Large intestine (tissue), 3 donors: ENCODE results near the gene MADCAM1. TPM values are rescaled to one million over a fixed set of nuclear protein-coding genes. Genes with fewer than 3 reads are reported as not detected.
"Not testable (repeated sequence)": the region's sequence is repeated elsewhere in the genome, so short reads cannot be mapped to it uniquely, and the experiment has no call there.

Experiments
- DNase-seq, 2 donors: peaks; one replicate each; pipeline versions ENCODE4 v3.0.0 to v3.0.0-alpha.2; 2013
- H3K27ac ChIP-seq: one replicate; pipeline ENCODE4 v1.5.1; 2013; ENCODE audit warnings: low read length
- H3K27me3 ChIP-seq: 2 replicates; pipeline ENCODE4 v1.6.1; 2013; ENCODE audit warnings: low read length; ENCODE audit not compliant: control insufficient read depth, insufficient read depth
- H3K36me3 ChIP-seq: 2 replicates; pipeline ENCODE4 v1.6.1; 2013; ENCODE audit warnings: low read length; ENCODE audit not compliant: control insufficient read depth, insufficient read depth
- H3K4me1 ChIP-seq: one replicate; pipeline ENCODE4 v1.6.1; 2013; ENCODE audit warnings: low read length; ENCODE audit not compliant: control insufficient read depth, insufficient read depth
- H3K4me3 ChIP-seq: one replicate; pipeline ENCODE4 v1.5.1; 2013; ENCODE audit warnings: low read length
- H3K9me3 ChIP-seq: one replicate; pipeline ENCODE4 v1.6.1; 2013; ENCODE audit warnings: mild to moderate bottlenecking, low read depth, low read length, moderate library complexity; ENCODE audit not compliant: control insufficient read depth
- WGBS: methylation state at CpG from one replicate; pipeline ENCODE4 v1.1.5; 2013; ENCODE audit warnings: low lambda C conversion rate; ENCODE audit not compliant: insufficient coverage; 5-methylcytosine and 5-hydroxymethylcytosine counted together
- polyA plus RNA-seq: library from polyadenylated mRNA; unstranded; fragments of 120-200 nt; gene quantifications from one replicate; pipeline ENCODE4 v1.2.1, GENCODE V29; 2013

The MADCAM1 gene
- polyA plus RNA-seq, 1 donor, result 10.7 TPM

DNA sequence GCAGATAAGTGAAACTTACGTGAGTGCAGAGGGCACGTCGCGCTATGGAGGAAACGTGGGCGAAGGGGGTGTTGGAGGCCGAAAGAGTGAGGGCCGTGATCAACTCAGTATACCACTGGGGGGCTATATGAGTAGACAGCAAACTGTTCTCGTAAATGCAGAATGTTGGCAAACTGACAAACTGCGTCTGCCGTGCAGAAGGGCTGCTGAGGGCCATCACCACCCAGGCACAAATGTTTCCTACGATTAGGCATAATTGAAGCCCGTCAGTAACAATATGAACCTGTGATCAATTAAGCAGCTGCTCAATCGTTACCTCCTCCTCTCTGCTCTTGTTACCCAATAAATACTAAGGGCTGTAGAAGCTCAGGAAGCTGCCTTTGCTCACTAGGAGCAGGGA lies 17.3 kb upstream of the MADCAM1 start:
- WGBS, result no CpG with 5 or more reads among the region's 14 CpGs

DNA sequence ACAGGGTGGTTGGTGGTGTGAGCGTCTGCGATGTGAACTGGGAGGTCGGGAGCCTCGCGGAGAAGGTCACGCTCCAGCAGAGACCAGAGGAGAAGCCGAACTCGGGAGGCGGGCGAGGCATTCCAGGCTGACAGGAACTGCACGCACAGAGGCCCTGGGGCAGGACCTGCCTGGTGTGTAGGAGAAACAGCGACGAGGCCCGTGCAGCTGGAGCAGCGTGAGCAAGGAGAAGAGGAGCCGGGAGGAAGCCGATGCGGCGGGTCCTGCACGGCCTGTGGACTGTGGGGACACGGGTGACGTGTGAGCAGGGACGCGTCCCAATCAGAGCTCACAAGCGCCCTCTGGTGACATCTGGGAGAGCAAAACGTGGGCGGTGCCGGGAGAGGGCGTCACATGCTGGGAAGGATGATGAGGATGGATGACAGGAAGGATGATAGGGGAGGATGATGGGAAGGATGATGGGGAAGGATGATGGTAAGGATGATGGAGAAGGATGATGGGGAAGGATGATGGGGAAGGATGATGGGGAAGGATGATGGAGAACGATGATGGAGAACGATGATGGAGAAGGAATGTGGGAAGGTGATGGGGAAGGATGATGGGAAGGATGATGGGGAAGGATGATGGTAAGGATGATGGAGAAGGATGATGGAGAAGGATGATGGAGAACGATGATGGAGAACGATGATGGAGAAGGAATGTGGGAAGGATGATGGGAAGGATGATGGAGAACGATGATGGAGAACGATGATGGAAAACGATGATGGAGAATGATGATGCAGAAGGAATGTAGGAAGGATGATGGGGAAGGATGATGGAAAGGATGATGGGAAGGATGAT lies 16.1 kb upstream of the MADCAM1 start:
- Histone ChIP-seq H3K4me3 (no peak overlapping the region), H3K9me3 (peaks cover 2% of the 10 kb centered on the region), H3K27me3 (peaks cover 15% of the 10 kb centered on the region), H3K27ac (no peak overlapping the region), H3K4me1 (peaks cover under 1% of the 10 kb centered on the region), H3K36me3 (no peaks in the 10 kb centered on the region)
- peak; percentile 66 to 71 for DNase-seq
- 87% methylated on average over 6 of the region's 36 CpGs for WGBS

More for the DNA sequence above, 17.3 kb upstream of the MADCAM1 start:
- Histone ChIP-seq H3K4me3 (no peak overlapping the region), H3K9me3 (no peaks in the 10 kb centered on the region), H3K27ac (no peak overlapping the region), H3K4me1 (no peaks in the 10 kb centered on the region), H3K27me3 (peaks cover 5% of the 10 kb centered on the region), H3K36me3 (no peaks in the 10 kb centered on the region)
- no peak for DNase-seq

DNA sequence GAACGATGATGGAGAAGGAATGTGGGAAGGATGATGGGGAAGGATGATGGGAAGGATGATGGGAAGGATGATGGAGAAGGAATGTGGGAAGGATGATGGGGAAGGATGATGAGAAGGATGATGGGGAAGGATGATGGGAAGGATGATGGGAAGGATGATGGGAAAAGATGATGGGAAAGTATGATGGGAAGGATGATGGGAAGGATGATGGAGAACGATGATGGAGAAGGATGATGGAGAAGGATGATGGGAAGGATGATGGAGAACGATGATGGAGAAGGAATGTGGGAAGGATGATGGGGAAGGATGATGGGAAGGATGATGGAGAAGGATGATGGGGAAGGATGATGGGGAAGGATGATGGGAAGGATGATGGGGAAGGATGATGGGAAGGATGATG lies 15.2 kb upstream of the MADCAM1 start:
- not testable (repeated sequence) for H3K27ac ChIP-seq, H3K9me3 ChIP-seq, H3K4me1 ChIP-seq, H3K36me3 ChIP-seq, DNase-seq, H3K4me3 ChIP-seq
- H3K27me3 ChIP-seq, result peaks cover 23% of the 10 kb centered on the region
- WGBS, result 94% methylated on average over 3 of the region's 3 CpGs

DNA sequence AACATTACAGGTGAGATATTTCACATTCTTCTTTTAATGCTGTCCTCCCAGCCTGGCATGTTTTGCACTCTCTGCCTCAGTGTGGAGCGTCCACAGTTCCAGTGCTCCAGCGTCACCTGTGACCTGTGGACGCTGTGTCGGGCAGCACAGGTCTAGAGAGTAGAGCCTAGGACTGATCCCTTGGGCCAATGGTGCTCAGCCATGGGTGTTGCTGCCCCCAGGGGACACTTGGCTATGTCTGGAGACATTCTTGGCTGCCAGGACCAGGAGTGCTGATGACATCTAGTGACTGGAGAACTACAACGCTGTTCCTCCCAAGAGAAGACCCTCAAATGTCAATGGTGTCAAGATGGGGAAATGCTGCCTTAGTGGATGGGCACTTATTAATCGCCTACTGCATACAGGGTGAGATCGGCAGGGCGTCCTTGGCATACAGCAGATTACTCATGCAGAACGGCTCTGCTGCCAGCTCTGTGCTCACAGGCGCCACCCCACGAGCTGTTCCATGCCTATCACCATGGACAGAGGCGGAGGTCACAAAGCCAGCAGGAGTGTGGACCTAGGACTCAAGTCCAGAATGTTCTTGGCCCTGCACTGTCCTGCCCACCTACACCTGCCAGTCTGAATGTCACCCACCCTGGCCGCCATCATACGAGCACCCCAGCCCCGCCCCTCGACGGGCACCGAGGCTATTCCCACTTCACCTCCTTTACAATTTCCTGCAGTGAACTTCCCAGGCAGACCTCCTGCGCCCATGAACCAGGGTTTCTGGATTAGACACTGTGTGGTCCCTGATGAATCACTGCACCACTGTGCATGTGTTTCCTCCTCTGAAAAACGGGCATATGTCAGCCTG lies 13.9 kb upstream of the MADCAM1 start:
- 40% methylated on average over 1 of the region's 20 CpGs for WGBS
- H3K4me1 ChIP-seq, result peaks cover 9% of the 10 kb centered on the region
- no peak for DNase-seq
- peaks cover 26% of the 10 kb centered on the region for H3K27me3 ChIP-seq
- no peaks in the 10 kb centered on the region for H3K36me3 ChIP-seq
- no peak overlapping the region for H3K27ac ChIP-seq
- peaks cover 3% of the 10 kb centered on the region for H3K9me3 ChIP-seq
- no peak overlapping the region for H3K4me3 ChIP-seq

DNA sequence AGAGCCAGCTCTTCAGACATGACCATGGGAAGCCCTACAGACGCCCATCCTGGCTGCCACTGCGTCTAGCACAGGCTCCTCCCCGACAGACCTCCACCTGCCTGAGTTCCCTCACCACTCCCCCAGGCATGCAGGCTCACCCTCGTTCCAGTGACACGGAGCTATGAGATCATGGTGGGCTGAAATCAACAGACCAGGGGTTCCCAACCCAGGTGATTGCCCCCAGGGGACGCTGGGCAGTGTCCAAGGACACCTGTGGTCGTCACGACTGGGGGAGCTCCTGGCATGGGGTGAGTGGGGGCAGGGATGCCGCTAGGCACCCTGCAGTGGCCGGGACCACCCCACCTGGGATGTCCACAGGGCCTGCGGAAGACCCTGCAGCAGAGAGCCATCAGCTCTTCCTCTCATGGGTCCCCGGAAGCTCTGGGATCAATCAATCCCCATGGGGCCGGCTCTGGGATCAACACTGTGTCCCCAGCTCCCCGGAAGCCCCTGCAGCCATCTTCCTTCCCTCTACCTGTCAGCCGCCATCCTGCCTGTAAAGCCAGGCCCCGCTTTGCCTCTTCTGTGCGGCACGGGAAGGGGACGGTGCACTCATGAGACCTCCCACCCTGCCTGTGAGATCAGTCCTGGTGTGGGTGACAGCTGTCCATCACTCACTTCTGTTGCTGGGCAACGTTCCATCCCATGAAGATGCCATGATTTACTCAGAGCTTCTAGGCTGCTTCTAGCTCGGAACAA lies 12.8 kb upstream of the MADCAM1 start:
- no peak overlapping the region for H3K4me3 ChIP-seq
- H3K27ac ChIP-seq, result no peak overlapping the region
- DNase-seq, result no peak
- peaks cover 9% of the 10 kb centered on the region for H3K4me1 ChIP-seq
- H3K9me3 ChIP-seq, result peaks cover 3% of the 10 kb centered on the region
- peaks cover 23% of the 10 kb centered on the region for H3K27me3 ChIP-seq
- WGBS, result no CpG with 5 or more reads among the region's 21 CpGs
- H3K36me3 ChIP-seq, result no peaks in the 10 kb centered on the region

DNA sequence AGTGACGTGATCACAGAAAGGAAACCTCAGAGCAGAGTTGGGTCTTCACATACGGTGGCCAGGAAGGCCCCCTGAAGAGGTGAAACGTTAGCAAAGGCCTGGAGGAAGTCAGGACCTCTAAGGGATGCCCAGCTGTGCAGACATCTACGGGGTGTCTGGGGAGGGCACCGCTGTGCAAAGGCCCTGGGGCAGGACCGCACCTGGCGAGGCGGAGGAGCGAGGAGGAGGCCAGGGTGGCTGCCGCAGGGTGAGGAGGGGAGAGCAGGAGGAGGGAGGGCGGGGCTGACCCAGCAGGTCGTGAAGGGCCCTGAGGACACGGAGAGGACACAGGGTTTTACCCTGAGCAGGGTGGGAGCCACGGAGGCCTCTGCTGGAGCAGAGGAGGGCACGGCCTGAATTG lies 11.8 kb upstream of the MADCAM1 start:
- no CpG with 5 or more reads among the region's 15 CpGs for WGBS
- peaks cover 21% of the 10 kb centered on the region for H3K27me3 ChIP-seq
- DNase-seq, result no peak
- H3K27ac ChIP-seq, result no peak overlapping the region
- no peaks in the 10 kb centered on the region for H3K36me3 ChIP-seq
- peaks cover 9% of the 10 kb centered on the region for H3K4me1 ChIP-seq
- H3K9me3 ChIP-seq, result peaks cover 3% of the 10 kb centered on the region
- no peak overlapping the region for H3K4me3 ChIP-seq

DNA sequence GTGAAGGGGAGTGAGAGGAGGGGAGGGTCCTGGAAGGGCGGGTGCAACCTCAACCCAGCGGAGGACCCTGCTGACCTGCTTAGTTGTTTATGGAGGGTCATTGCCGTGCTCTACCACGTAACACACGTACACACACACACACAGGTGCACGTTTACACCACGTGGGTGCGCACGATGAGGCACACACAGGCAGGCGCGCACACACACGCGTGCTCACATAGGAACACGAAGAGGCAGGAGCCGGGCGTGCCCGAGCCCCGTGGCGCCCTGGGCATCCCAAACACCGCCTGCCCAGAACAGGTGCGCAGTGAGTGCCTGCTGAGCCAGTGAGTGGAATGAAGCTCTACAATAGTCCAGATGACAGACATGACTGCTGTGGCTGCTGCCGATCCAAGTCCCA lies 11.2 kb upstream of the MADCAM1 start:
- Histone ChIP-seq H3K4me1 (peaks cover 9% of the 10 kb centered on the region), H3K36me3 (no peaks in the 10 kb centered on the region), H3K27me3 (peaks cover 21% of the 10 kb centered on the region), H3K4me3 (no peak overlapping the region), H3K27ac (no peak overlapping the region), H3K9me3 (peaks cover 3% of the 10 kb centered on the region)
- no CpG with 5 or more reads among the region's 22 CpGs for WGBS
- no peak for DNase-seq

DNA sequence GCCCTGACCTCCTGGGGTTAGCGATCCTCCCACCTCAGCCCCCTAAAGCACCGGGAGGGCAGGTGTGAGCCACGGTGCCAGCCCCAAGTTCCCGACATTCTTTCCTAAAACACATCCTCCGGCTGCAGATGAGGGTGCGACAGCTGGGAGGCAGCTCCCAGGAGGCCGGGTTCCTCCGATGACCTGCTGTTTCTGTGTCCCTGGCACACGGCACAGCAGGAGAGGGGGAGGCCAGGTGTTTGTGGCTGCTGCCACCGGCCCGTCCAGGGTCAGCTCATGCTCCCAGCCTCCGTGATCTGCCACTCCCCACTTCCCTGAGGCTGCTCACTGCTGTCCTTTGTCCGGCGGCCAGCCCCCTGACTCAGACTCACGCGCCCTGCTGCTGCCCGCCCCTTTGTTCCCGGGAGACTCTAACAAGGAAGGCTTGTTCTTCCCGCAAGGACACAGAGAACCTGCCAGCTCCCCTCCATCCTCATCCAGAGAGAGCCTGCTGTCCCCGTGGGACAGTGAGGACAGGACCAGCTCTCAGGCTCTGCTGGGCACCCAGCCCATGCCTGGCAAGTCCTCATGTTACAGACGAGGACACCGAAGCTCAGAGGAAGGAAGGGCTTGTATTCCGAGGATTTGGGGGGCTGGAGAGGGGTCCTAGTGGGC lies 10.6 kb upstream of the MADCAM1 start:
- no peak overlapping the region for H3K27ac ChIP-seq

DNA sequence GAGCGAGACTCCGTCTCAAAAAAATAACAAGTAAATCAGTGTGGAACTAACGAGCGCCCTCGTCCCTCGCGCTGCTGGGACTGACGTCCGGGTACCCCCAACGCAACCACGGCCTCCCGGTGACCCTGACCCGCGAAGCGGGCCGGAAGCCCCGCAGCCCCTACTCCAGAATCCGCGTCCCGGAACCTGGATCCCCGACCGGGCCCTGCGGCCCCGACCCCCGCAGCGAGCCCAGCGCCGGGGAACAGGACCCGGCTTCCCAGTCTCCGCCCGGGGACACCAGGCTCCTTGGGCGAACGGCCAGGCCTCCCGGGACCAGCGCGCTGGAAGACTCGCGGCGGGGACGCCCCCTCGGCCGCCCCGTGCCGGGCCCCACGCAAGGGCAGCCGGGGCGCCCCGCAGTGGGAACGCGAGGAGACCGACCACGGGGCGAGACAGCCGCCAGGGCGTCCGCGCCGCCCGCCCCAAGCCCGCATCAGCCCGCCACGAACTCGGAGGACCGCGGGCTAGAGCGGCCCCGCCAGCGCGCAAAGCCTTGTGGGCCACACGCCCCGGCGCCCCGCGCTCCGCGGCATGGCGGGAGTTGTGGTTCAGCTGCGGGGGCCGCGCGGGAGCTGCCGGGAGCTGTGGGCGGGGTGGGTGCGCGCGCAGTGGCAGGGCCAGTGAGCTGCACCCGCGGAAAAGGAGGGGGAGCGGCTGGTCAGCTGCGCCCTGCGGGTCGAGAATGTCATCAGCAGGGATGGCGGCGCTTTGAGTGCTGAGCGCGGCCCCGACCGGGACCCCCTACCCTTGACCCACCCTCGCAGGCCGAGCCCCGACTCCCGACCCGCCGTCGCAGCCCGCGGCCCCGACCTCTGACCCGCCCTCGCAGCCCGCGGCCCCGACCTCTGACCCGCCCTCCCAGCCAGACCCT lies 7.5 kb upstream of the MADCAM1 start:
- Histone ChIP-seq H3K36me3 (no peaks in the 10 kb centered on the region), H3K27ac (peak overlapping the region; percentile 69), H3K27me3 (peaks cover 21% of the 10 kb centered on the region), H3K4me3 (peak overlapping the region; percentile 54), H3K9me3 (peaks cover 8% of the 10 kb centered on the region), H3K4me1 (peaks cover 9% of the 10 kb centered on the region)
- DNase-seq, result peak; percentile 95 to 97
- no CpG with 5 or more reads among the region's 114 CpGs for WGBS

More for the DNA sequence above, 10.6 kb upstream of the MADCAM1 start:
- no peaks in the 10 kb centered on the region for H3K36me3 ChIP-seq
- H3K9me3 ChIP-seq, result peaks cover 3% of the 10 kb centered on the region
- peak in 1 of 2 donors; percentile 70 for DNase-seq
- H3K4me3 ChIP-seq, result no peak overlapping the region
- WGBS, result no CpG with 5 or more reads among the region's 23 CpGs
- H3K27me3 ChIP-seq, result peaks cover 21% of the 10 kb centered on the region
- H3K4me1 ChIP-seq, result peaks cover 9% of the 10 kb centered on the region
